GM12873 (cell line): ENCODE data around the gene JUND.
A peak's percentile ranks its signal among the peaks of the same experiment; 100 is the strongest.

Source experiments
- TF ChIP-seq, protein P1 (sequence below): IDR thresholded peaks from 2 replicates; pipeline ENCODE4 v1.5.1; 2012; ENCODE audit warnings: low read depth, mild to moderate bottlenecking, moderate library complexity, low read length, control low read depth; ENCODE audit not compliant: insufficient read depth; ENCODE audit errors: missing control alignments

Gene JUND

DNA sequence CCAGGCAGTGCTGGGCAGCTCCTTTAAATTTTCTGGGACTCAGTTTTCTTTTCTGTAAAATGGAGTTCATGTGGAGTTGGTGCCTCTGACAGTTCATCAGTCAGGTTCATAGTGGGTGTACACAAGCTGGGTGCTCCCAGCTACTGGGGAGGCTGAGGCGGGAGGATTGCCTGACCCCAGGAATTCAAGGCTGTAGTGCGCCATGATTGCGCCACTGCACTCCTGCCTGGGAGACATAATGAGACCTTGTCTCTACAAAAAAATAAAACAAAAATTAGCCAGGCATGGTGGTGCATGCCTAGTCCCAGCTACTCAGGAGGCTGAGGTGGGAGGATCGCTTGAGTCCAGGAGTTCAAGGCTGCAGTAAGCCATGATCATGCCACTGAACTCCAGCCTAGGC lies 28.3 kb downstream of the JUND start:
- TF ChIP-seq, protein P1, sequence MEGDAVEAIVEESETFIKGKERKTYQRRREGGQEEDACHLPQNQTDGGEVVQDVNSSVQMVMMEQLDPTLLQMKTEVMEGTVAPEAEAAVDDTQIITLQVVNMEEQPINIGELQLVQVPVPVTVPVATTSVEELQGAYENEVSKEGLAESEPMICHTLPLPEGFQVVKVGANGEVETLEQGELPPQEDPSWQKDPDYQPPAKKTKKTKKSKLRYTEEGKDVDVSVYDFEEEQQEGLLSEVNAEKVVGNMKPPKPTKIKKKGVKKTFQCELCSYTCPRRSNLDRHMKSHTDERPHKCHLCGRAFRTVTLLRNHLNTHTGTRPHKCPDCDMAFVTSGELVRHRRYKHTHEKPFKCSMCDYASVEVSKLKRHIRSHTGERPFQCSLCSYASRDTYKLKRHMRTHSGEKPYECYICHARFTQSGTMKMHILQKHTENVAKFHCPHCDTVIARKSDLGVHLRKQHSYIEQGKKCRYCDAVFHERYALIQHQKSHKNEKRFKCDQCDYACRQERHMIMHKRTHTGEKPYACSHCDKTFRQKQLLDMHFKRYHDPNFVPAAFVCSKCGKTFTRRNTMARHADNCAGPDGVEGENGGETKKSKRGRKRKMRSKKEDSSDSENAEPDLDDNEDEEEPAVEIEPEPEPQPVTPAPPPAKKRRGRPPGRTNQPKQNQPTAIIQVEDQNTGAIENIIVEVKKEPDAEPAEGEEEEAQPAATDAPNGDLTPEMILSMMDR: no peak

DNA sequence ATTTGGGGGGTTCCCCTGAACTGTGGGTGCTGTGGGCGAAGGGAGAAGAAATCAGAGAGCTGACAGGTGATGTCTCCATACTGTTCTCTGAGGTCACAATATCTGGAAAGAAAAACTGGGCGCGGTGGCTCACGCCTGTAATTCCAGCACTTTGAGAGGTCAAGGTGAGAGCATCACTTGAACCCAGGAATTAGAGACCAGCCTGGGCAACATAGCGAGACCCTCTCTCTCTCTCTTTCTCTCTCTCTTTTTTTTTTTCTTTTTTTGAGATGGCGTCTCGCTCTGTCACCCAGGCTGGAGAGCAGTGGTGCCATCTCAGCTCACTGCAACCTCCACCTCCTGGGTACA lies 29.1 kb downstream of the JUND start:
- TF ChIP-seq, protein P1: no peak

GRCh38 chr19:18251587-18252369 lies 29.6 kb downstream of the JUND start:
- TF ChIP-seq, protein P1: peak; percentile 97

DNA sequence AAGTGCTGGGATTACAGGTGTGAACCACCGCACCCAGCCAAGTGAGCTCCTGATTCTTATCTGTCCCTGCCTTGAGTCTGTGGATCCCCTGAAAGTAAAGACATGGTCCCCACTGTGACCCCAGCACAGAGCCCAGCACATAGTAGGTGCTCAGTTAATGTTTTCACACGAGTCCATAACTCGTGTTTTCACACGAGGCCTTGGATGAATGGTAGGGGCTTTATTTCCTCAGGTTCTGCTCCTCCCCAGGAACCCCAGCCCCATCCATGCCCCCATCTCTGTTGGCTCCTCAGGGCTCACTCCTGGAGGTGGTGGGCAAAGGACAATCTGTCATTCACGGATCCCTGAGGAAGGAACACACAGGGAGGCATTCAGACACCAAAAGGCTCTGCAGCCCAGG lies 31.6 kb downstream of the JUND start:
- TF ChIP-seq, protein P1: no peak

DNA sequence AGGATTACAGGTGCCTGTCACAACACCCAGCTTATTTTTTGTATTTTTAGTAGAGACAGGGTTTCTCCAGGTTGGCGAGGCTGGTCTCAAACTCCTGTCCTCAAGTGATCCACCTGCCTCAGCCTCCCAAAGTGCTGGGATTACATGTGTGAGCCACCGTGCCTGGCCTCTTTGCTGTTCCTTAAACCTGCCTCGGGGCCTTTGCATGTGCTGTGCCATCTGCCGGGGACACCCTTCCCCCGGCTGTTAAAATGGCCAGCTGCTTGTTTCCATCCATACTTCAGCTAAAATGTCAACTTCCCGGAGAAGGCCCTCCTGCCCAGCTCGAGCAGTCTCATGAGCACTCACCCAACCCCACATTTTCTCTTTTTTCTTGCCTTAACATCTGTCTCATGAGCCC lies 36.1 kb downstream of the JUND start:
- TF ChIP-seq, protein P1: no peak

DNA sequence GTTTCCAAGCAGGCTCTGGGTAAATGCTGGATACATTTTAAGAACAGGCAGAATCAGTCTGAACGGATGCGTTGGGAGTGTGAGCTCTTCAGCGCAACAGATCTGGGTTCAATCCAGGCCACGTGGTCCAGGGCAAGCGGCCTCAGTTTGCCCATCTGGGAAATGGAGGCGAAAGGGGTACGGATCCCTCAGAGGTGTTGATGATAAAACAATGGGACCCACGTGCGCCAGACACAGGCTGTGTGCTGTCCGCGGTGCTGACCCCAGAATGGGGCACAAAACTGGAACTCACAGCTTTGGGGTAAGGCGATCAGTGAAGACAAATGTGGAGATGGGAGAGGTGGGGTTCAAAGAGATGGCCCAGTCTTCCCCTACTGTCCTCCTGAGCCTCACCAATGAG lies 42.1 kb downstream of the JUND start:
- TF ChIP-seq, protein P1: no peak

- TF ChIP-seq, protein P1: no peak
Measured at GRCh38 chr19:18234194-18234593, 47.2 kb downstream of the JUND start.
